ENCODE results near the gene RSPH9. TPM values are rescaled to one million over a fixed set of nuclear protein-coding genes. Genes with fewer than 3 reads are reported as not detected.

The RSPH9 gene
- polyA plus RNA-seq, 1 donor = 0.51 TPM

DNA sequence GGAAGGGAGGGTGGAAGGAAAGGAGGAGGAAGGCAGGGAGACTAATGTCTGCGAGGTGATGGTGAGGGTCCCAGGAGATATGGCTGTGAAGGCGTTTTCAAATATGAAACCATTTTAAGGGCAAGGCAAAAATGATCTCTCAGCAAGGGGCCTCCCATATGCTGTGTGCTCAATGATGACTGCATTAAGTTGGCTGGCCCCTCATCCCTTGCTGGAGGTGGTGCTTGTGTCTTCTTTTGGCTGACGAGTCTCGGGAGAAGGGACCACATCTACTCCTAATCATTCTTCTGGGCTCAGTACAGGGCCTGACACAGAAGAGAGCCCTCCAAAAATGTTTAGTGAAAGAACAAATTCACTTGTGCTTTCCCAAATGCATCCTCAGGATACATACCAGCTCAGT is 65.7 kb downstream of the RSPH9 start:
- DNase-seq (ENCODE audit: low read depth) = no peak

DNA sequence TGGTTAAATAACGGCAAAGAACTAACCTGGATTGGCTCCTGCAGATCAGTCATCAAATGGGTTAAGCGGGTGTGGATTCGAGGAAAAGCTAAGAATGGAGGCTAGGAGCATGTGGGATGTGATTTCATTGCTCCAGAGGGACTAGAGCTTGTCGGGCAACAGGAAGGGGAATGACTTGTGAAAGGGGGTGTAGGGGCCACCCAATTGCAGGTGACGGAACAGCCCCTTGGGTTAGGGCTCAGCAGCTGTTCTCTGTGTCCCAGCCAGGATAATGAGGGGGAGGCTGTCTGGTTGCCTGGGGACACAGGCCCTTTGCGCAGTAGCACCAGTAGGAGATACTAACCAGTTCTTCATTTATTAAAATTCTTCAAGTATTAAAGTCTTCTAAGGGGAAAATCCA is 67.7 kb downstream of the RSPH9 start:
- DNase-seq (ENCODE audit: low read depth) = no peak

DNA sequence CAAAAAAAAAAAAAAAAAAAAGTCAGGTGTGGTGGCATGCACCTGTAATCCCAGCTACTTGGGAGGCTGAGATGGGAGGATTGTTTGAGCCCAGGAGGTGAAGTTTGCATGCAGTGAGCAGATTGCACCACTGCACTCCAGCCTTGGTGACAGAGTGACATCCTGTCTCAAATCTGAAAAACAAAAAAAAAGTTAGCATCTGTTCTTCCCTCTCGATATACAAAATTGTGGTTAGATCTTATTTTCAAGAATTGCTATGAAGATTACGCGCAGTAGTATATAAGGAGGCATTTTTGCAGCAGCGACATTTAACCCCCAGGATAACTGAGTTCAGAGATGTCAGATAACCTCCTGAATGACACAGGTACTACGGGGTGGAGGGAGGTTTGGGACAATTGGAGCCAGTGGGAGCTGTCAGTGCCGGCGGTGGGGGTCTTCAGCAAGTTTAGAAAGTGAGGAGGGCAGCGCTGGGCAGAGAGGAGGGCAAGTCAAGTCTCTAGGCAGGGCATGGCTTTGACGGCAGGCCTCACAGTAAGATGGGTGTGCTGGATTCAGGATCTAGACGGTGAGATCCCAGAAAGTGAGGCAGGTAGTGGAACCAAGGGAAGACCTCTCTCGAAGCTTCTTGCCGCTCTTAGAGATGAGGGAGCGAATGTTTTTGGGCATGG is 68.9 kb downstream of the RSPH9 start:
- DNase-seq (ENCODE audit: low read depth) = no peak

DNA sequence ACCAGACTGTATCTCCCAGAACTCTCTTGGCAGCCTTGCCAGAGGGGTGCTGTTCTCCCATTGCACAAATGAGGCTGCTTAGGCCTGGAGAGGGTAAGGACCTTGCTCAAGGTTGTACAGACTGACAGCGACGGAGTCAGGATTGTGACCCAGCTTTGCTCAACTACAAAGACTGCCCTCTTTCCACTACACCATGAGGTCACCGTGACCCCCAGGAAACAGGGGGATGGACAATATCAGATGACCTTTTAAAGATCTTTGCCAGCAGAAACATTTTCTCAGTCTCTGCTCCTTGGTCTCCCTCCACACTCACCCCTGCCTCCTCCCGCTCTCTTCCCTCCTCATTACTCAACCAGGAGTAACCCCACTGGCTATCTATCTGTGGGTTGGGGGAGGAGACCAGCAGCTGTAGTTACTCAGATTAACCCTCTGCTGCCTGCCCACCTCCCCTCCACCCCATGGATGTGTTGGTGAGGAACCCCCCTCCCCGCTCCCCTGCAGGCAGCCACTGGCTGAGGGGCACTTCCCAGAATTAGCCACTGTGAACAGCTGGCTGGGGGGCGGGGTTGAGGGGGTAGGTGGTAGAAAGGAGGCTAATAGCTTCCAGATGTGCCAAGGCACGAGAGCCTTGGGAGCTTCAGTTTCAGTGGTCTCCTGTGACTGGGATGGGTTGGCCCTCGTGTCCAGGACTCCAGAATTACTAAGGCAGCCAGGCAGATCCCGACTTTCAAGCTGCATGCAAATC is 69.6 kb downstream of the RSPH9 start:
- no peak for DNase-seq (ENCODE audit: low read depth)

DNA sequence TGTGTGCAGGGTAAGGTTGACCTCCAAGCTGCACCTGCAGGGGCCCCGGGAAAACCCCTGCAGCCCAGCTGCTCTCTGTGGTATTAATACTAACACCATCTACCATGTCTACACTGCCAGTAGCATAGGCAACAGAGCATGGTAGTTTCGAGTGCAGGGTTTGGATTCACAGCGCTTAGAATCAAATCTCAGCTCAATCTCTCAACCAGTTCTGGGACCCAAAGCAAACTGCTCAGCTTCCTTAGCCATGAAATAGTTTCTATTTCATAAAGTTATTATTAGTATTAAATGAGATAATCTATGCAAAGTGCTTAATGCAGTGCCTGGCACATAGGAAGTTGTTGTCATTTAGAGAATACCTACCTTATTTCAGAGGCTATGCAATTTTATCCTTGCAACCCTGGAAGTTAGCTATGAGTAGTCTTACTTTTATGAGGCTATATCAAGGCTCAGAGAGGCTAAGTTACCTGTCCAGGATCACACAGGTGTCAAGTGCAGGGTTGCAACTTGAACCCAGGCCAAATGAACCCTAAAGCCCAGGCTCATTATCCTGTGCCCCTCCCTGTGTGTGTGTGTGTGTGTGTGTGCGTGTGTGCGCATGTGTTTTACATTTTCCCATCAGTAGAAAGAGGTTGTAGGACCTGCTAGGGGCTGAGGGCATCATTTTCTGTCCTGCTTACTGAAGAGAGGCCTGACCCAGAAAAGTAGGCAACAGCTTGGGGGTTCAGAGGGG is 70.4 kb downstream of the RSPH9 start:
- no peak for DNase-seq (ENCODE audit: low read depth)

DNA sequence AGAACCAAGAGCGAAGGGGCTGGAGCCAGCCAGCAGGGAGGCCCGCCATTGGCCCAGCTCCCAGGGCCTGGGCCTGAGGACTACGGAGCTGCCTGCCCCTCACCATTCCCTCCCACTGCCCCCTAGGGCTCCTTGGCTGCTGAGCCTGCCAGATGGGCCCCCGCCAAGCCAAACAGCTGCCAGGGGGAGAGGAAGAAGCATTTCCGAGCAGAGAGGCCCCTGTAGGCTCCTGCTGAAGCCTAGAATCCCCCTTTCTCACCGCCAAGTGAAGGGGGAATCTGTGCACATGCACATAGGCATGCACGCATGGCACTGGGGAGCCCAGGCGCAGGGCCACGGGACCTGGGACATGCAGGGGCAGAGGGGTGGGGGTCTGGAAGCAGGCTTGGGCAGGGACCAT is 71.3 kb downstream of the RSPH9 start:
- DNase-seq (ENCODE audit: low read depth) = no peak

DNA sequence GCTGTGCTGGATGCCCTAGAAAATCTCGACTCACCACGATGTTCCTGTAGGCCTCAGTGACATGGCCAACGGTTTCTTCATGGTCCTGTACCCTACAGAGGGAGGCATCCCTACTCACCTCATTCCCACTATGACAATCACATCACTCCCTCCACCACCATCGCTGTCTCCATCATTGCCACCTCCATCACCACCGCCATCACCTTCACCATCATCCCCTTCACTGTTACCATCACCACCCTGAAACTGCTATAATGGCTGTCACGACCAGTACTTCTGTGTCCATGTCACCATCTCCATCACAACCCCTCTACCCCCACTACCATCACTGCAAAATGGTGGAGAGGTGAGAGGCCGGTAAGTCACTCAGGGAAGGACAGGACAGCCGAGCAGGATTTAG is 72.6 kb downstream of the RSPH9 start:
- DNase-seq (ENCODE audit: low read depth) = no peak

DNA sequence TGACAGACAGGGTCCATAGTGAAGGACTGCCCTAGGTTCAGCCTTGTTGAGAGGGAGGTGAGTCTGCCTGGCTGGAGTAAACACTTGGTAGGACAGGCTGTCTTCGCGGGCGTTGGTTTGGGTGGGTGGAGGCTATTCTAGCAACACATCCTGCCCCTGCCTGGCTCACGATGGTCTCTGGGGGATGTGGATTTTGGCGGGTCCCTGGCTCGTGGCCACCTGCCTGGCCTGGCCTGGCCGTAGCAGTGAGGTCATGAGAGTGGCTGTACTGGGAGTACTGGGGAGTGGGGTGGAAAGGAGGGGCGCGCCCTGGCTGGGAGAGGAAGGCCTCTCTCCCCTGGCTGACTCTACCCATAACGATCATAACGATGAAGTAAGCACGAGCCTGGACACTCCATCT is 73.0 kb downstream of the RSPH9 start:
- no peak for DNase-seq (ENCODE audit: low read depth)

DNA sequence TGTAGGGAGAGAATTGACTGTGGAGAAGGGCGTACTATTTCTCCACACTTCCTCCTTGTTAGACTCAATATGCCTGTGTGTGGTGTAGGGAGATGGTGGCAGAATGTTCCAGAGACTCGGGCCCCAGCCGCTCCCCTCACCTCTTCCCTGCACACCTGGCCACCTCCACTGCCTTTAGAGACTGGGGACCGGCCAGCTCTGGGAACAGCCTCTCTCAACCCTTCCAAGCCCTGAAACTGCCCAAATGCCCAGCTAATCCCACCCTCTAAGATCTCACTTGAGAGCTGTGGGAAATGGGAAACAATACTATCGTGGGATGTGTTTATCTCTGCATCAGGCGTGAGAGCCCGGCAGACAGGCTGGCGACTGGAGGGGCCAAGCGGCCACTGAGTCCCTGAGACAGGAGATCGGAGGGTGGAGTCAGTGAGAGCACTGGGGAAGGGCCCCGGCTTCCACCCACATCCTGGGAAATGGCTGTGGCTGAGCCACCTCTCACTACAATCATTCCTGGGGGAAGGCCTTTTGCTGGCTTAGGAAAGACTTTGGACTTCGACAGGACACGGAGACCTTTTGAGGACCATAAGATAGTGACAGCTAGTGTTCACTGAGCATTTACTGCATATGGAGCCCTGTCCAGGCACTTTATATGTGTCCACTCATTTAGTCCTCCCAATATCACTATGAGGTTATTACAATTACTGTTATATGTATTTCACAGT is 73.7 kb downstream of the RSPH9 start:
- DNase-seq (ENCODE audit: low read depth) = no peak

DNA sequence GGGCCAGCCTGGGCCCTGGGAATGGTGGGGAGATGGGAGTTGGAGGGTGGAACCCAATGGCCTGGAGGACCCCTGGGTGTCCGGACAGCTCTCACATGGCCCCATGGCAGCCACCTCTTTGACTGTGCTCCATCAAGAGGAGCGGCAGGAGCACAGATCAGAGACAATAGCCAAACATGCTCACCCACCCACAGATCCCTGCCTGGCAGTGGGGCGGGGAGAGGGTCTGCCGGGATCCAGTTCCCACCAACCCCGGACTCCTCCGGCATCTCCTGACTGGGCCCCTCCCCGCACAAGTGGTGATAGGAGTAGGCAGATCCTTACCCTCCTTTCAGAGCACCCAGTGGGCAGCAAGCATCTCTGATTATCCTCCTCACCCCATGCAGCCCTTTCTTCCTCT is 74.7 kb downstream of the RSPH9 start:
- DNase-seq (ENCODE audit: low read depth) = no peak

DNA sequence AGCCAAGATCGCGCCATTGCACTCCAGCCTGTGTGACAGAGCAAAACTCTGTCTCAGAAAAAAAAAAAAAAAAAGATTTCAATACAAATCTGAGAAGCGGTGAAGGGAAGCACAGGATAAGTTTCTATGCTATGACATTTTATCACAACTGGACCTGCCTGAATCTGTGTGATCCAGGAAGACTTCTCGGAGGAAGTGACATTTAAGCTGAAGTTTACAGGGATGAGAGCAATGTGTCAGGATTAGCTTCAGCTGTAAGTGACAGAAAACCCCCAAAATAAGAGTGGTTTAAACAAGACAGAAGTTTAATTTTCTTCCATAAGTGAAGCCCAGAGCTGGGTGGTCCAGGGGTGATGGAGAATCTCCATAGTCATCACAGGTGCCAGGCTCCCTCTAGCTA is 76.2 kb downstream of the RSPH9 start:
- no peak for DNase-seq (ENCODE audit: low read depth)

Other genes starting within 250 kb of the RSPH9 start
- gene ABCC10, start 217.5 kb upstream of the RSPH9 start, polyA plus RNA-seq (ENCODE audit: insufficient read length) = 14.7 TPM
- 2.8 TPM for gene DLK2, start 189.5 kb upstream of the RSPH9 start, polyA plus RNA-seq (ENCODE audit: insufficient read length)
- gene TJAP1, start 167.5 kb upstream of the RSPH9 start, polyA plus RNA-seq (ENCODE audit: insufficient read length) = 28.2 TPM
- 0.16 TPM for gene LRRC73, start 134.7 kb upstream of the RSPH9 start, polyA plus RNA-seq (ENCODE audit: insufficient read length)
- 80.7 TPM for gene YIPF3, start 128.1 kb upstream of the RSPH9 start, polyA plus RNA-seq (ENCODE audit: insufficient read length)
- gene POLR1C, start 127.9 kb upstream of the RSPH9 start, polyA plus RNA-seq (ENCODE audit: insufficient read length) = 14.3 TPM
- gene XPO5, start 69.0 kb upstream of the RSPH9 start, polyA plus RNA-seq (ENCODE audit: insufficient read length) = 25.7 TPM
- 10.1 TPM for gene POLH, start 68.9 kb upstream of the RSPH9 start, polyA plus RNA-seq (ENCODE audit: insufficient read length)
- 37.1 TPM for gene GTPBP2, start 15.8 kb upstream of the RSPH9 start, polyA plus RNA-seq (ENCODE audit: insufficient read length)
- gene MAD2L1BP, start 9.2 kb upstream of the RSPH9 start, polyA plus RNA-seq (ENCODE audit: insufficient read length) = 16.4 TPM
- 30.4 TPM for gene MRPS18A, start 42.8 kb downstream of the RSPH9 start, polyA plus RNA-seq (ENCODE audit: insufficient read length)
- 82.4 TPM for gene VEGFA, start 125.2 kb downstream of the RSPH9 start, polyA plus RNA-seq (ENCODE audit: insufficient read length)